Epithelial cell of esophagus (primary cell): ENCODE measurements around the gene NME1.

Experiments
- DNase-seq: peaks from one replicate; pipeline ENCODE4 v3.0.0; 2010; ENCODE audit warnings: low read depth
- H3K4me3 ChIP-seq: 2 replicates; pipeline ENCODE4 v1.5.1; 2011; ENCODE audit warnings: mild to moderate bottlenecking, low read length, control low read depth
- CTCF ChIP-seq: IDR thresholded peaks from 2 replicates; pipeline ENCODE4 v1.5.1; 2011; ENCODE audit warnings: low read depth, mild to moderate bottlenecking, low read length, control low read depth, inconsistent platforms; ENCODE audit not compliant: insufficient read depth; ENCODE audit errors: missing control alignments

The NME1 gene

GRCh38 chr17:51184124-51184523, 30.8 kb downstream of the NME1 start:
- TF ChIP-seq CTCF: no peak
- H3K4me3 ChIP-seq: no peak overlapping the region
- no peak for DNase-seq

GRCh38 chr17:51185763-51186332, 32.5 kb downstream of the NME1 start:
- TF ChIP-seq CTCF: no peak
- no peak overlapping the region for H3K4me3 ChIP-seq
- DNase-seq: no peak

- no peak for TF ChIP-seq CTCF
- no peak for DNase-seq
- no peak overlapping the region for H3K4me3 ChIP-seq
These were observed 35.0 kb downstream of the NME1 start for GRCh38 chr17:51188271-51188833.

GRCh38 chr17:51189162-51189561, 35.8 kb downstream of the NME1 start:
- H3K4me3 ChIP-seq: no peak overlapping the region
- no peak for DNase-seq
- TF ChIP-seq CTCF: no peak

- no peak overlapping the region for H3K4me3 ChIP-seq
- no peak for DNase-seq
- no peak for TF ChIP-seq CTCF
These were observed 36.3 kb downstream of the NME1 start for GRCh38 chr17:51189628-51190027.

GRCh38 chr17:51191895-51192294, 38.5 kb downstream of the NME1 start:
- no peak for TF ChIP-seq CTCF

GRCh38 chr17:51197754-51198153, 44.4 kb downstream of the NME1 start:
- H3K4me3 ChIP-seq: no peak overlapping the region
- no peak for DNase-seq
- no peak for TF ChIP-seq CTCF

More at GRCh38 chr17:51191895-51192294, 38.5 kb downstream of the NME1 start:
- no peak for DNase-seq
- H3K4me3 ChIP-seq: no peak overlapping the region
